IMR-90 (cell line): ENCODE measurements around the gene SOBP. TPM values are rescaled to one million over a fixed set of nuclear protein-coding genes. Genes with fewer than 3 reads are reported as not detected.

Source experiments
- ATAC-seq: fragments of 200-7000 bp; cut with Tn5 transposase; 2 replicates; pipeline ENCODE4 v1.9.1; 2020; ENCODE audit warnings: low read depth, mild to moderate bottlenecking, moderate library complexity
- BruUV-seq: library from RNA; stranded (reverse); fragments of 400-500 nt; replicated peaks from 2 replicates; lab custom pipeline; 2021; lab: Mats Ljungman, UMichigan
- CTCF ChIA-PET: fragments of 300-600 bp; formaldehyde crosslinking; extraction: SDS; loops from one replicate; lab custom pipeline; 2021; ENCODE audit warnings: antibody characterized with exemption; lab: Yijun Ruan, JAX
- POLR2A ChIA-PET: fragments of 300-600 bp; sonication (Branson Sonifier 250); formaldehyde crosslinking; loops from one replicate; lab custom pipeline; 2022; ENCODE audit warnings: antibody characterized with exemption; ENCODE audit not compliant: unreplicated experiment; lab: Charles Lee
- DNase-seq: peaks from one replicate; pipeline ENCODE4 v3.0.0; 2013
- H2AFZ ChIP-seq: replicated peaks from 2 replicates; pipeline ENCODE3; 2013; ENCODE audit warnings: low read length, mild to moderate bottlenecking; ENCODE audit not compliant: poor library complexity
- H2AK5ac ChIP-seq: 2 replicates; pipeline ENCODE4 v1.6.1; 2013; ENCODE audit warnings: low read depth, low read length, inconsistent platforms
- H2AK9ac ChIP-seq: replicated peaks from 2 replicates; pipeline ENCODE3; 2013; ENCODE audit warnings: mild to moderate bottlenecking, low read depth, low read length, moderate library complexity; ENCODE audit not compliant: poor library complexity
- H2BK120ac ChIP-seq: 2 replicates; pipeline ENCODE4 v1.6.1; 2013; ENCODE audit warnings: low read depth, low read length, inconsistent platforms
- H2BK15ac ChIP-seq: 3 replicates; pipeline ENCODE4 v1.6.1; 2013; ENCODE audit warnings: low read depth, low read length, inconsistent platforms
- H2BK20ac ChIP-seq: 2 replicates; pipeline ENCODE4 v1.6.1; 2013; ENCODE audit warnings: low read depth, mild to moderate bottlenecking, inconsistent platforms, low read length, moderate library complexity
- H2BK5ac ChIP-seq: 2 replicates; pipeline ENCODE4 v1.6.1; 2013; ENCODE audit warnings: mild to moderate bottlenecking, low read depth, low read length, inconsistent platforms; ENCODE audit not compliant: poor library complexity, severe bottlenecking
- H3K14ac ChIP-seq: replicated peaks from 2 replicates; pipeline ENCODE4 v1.6.1; 2013; ENCODE audit warnings: low read depth, low read length, inconsistent platforms
- H3K18ac ChIP-seq: 2 replicates; pipeline ENCODE4 v1.6.1; 2013; ENCODE audit warnings: low read depth, low read length, control low read depth
- H3K23ac ChIP-seq: 2 replicates; pipeline ENCODE4 v1.6.1; 2013; ENCODE audit warnings: low read depth, low read length, inconsistent platforms
- H3K27ac ChIP-seq: 2 replicates; pipeline ENCODE4 v1.5.1; 2013; ENCODE audit warnings: mild to moderate bottlenecking, control low read depth, low read length; ENCODE audit not compliant: insufficient read depth
- H3K27me3 ChIP-seq: 2 replicates; pipeline ENCODE4 v1.6.1; 2013; ENCODE audit warnings: low read length; ENCODE audit not compliant: control insufficient read depth, insufficient read depth
- H3K36me3 ChIP-seq: 2 replicates; pipeline ENCODE4 v1.6.1; 2013; ENCODE audit warnings: low read length, mixed read lengths; ENCODE audit not compliant: control insufficient read depth, insufficient read depth
- H3K4ac ChIP-seq: 2 replicates; pipeline ENCODE4 v1.6.1; 2013; ENCODE audit warnings: low read depth, low read length, inconsistent platforms
- H3K4me1 ChIP-seq: 2 replicates; pipeline ENCODE4 v1.6.1; 2013; ENCODE audit warnings: low read length, mixed read lengths; ENCODE audit not compliant: control insufficient read depth, insufficient read depth
- H3K4me2 ChIP-seq: 2 replicates; pipeline ENCODE4 v1.6.1; 2013; ENCODE audit warnings: low read depth, mild to moderate bottlenecking, control low read depth, low read length, moderate library complexity
- H3K4me3 ChIP-seq: 2 replicates; pipeline ENCODE4 v1.5.1; 2013; ENCODE audit warnings: low read depth, mild to moderate bottlenecking, control low read depth, low read length, moderate library complexity; ENCODE audit not compliant: insufficient read depth
- H3K56ac ChIP-seq: 2 replicates; pipeline ENCODE4 v1.6.1; 2013; ENCODE audit warnings: low read length, inconsistent platforms; ENCODE audit not compliant: insufficient read depth; ENCODE audit errors: extremely low read depth
- H3K79me1 ChIP-seq, 2 experiments: 2 replicates each; pipeline ENCODE4 v1.6.1; 2013; ENCODE audit warnings: low read length in 2 of 2, inconsistent platforms in 1 of 2, low read depth in 1 of 2
- H3K9ac ChIP-seq: 2 replicates; pipeline ENCODE4 v1.6.1; 2013; ENCODE audit warnings: low read depth, low read length, control low read depth
- H3K9me1 ChIP-seq: 2 replicates; pipeline ENCODE4 v1.6.1; 2013; ENCODE audit warnings: low read length, inconsistent platforms; ENCODE audit not compliant: insufficient read depth
- H3K9me3 ChIP-seq: 2 replicates; pipeline ENCODE4 v1.6.1; 2013; ENCODE audit warnings: low read length; ENCODE audit not compliant: control insufficient read depth, insufficient read depth
- H4K20me1 ChIP-seq: 2 replicates; pipeline ENCODE4 v1.6.1; 2013; ENCODE audit warnings: low read length, inconsistent platforms; ENCODE audit not compliant: insufficient read depth
- H4K5ac ChIP-seq: 2 replicates; pipeline ENCODE4 v1.6.1; 2013; ENCODE audit warnings: mild to moderate bottlenecking, low read depth, low read length, control low read depth
- H4K8ac ChIP-seq, 2 experiments: 2 replicates each; pipeline ENCODE4 v1.6.1; 2013; ENCODE audit warnings: low read depth in 2 of 2, low read length in 2 of 2, control low read depth in 1 of 2, inconsistent platforms in 1 of 2
- H4K91ac ChIP-seq: 2 replicates; pipeline ENCODE4 v1.6.1; 2013; ENCODE audit warnings: low read depth, low read length, inconsistent platforms; ENCODE audit not compliant: insufficient read depth
- BHLHE40 ChIP-seq: fragments of 150-350 bp; IDR thresholded peaks from 2 replicates; pipeline ENCODE4 v1.6.1; 2016; ENCODE audit warnings: mild to moderate bottlenecking, low read depth, low read length
- MAFK ChIP-seq: IDR thresholded peaks from 2 replicates; pipeline ENCODE4 v1.6.1; 2012; ENCODE audit warnings: low read depth, low read length, improper control_type of control experiment
- RCOR1 ChIP-seq: IDR thresholded peaks from 2 replicates; pipeline ENCODE4 v1.6.1; 2012; ENCODE audit warnings: mild to moderate bottlenecking, low read length, improper control_type of control experiment; ENCODE audit not compliant: insufficient replicate concordance
- WGBS, 2 experiments: methylation state at CpG; one replicate each; pipeline versions ENCODE4 v1.1.5 to v1.1.7; 2013; ENCODE audit warnings: missing lambda C conversion rate in 2 of 2; ENCODE audit not compliant: insufficient read length in 1 of 2; ENCODE audit errors: extremely low coverage in 2 of 2; 5-methylcytosine and 5-hydroxymethylcytosine counted together
- dilution Hi-C: fragments of 300-500 bp; cut with HindIII; formaldehyde crosslinking; loops from one replicate; pipeline ENCODE4 v1.14.3; 2018; ENCODE audit warnings: low sequenced_read_pairs; ENCODE audit not compliant: unreplicated experiment
- in situ Hi-C: fragments of 300-500 bp; cut with MboI; formaldehyde crosslinking; loops from 3 replicates; pipeline ENCODE4 v1.14.3; 2019; ENCODE audit warnings: low sequenced_read_pairs, inconsistent platforms, mixed read lengths
- intact Hi-C: fragments of 100-400 bp; cut with micrococcal nuclease; formaldehyde crosslinking; loops from 2 replicates; pipeline ENCODE4 v1.10.0; 2022
- polyA plus RNA-seq, 3 experiments: library from polyadenylated mRNA; depleted of rRNA; stranded (reverse); fragments of >200 nt; gene quantifications; 2 replicates each; pipeline ENCODE4 v1.2.3, GENCODE V29; 2012; ENCODE audit warnings: low replicate concordance in 1 of 3
- total RNA-seq: library from RNA; depleted of rRNA; stranded (reverse); fragments of >200 nt; gene quantifications from 2 replicates; pipeline ENCODE4 v1.2.3, GENCODE V29; 2012
- TF ChIP-seq, protein P1 (sequence below): fragments of 150-350 bp; IDR thresholded peaks from 2 replicates; pipeline ENCODE4 v1.6.1; 2017; ENCODE audit warnings: mild to moderate bottlenecking, antibody characterized with exemption, low read length, low read depth

SOBP gene
- total and polyA plus RNA-seq, 2 of the 4 experiments (the other 2 are of a cell fraction) = 0.60 to 0.72 TPM

DNA sequence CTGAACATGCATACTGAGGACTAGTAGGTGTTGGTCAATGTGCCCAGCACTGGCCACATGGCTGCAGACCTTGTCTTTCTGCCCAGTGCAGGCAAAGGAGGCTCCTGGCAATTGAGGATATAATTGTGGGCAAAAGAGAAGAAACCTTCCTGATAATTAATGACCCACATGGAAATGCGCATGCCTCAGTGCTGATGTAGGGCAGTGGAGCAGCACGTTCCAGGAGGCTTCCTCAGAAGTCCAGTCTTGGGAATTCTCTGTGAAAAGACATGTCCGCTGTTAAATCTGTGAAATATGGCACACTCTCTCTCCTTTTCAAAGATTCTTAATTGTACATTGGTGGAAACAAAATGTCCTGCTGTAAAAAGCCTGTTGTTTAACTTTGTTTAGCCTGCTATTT lies 34.7 kb downstream of the SOBP start:
- ATAC-seq (no peak), DNase-seq (no peak)
- Histone ChIP-seq H3K9ac (no peak overlapping the region), H3K4ac (no peak overlapping the region), H3K4me1 (no peaks in the 10 kb centered on the region), H3K14ac (no peak overlapping the region), H2BK120ac (no peak overlapping the region), H2BK5ac (no peak overlapping the region), H2BK20ac (no peak overlapping the region), H4K20me1 (no peaks in the 10 kb centered on the region), H3K4me2 (no peak overlapping the region), H3K27ac (no peak overlapping the region), H3K36me3 (no peaks in the 10 kb centered on the region), H3K9me1 (0 out of 2 replicates have a peak, but pooled peaks cover 3% of the 10 kb centered on the region), H3K56ac (no peak overlapping the region), H3K79me1 (no peaks in the 10 kb centered on the region), H2AK5ac (no peak overlapping the region), H2BK15ac (no peak overlapping the region), H4K91ac (no peak overlapping the region), H3K4me3 (no peak overlapping the region), H4K8ac (no peak overlapping the region), H3K23ac (no peak overlapping the region), H3K9me3 (no peaks in the 10 kb centered on the region), H2AK9ac (no peak overlapping the region), H4K5ac (no peak overlapping the region), H3K18ac (no peak overlapping the region), H3K27me3 (no peaks in the 10 kb centered on the region), H2AFZ (no peak overlapping the region)
- WGBS, 2 experiments = no CpG with 5 or more reads among the region's 3 CpGs
- CTCF ChIA-PET = no interaction called here
- dilution Hi-C loops = no loop called here
- POLR2A ChIA-PET = no interaction called here
- BruUV-seq = no TSS peak
- in situ Hi-C loops = no loop called here
- TF ChIP-seq RCOR1 = no peak
- no peak for TF ChIP-seq BHLHE40
- TF ChIP-seq MAFK = no peak
- TF ChIP-seq, protein P1, sequence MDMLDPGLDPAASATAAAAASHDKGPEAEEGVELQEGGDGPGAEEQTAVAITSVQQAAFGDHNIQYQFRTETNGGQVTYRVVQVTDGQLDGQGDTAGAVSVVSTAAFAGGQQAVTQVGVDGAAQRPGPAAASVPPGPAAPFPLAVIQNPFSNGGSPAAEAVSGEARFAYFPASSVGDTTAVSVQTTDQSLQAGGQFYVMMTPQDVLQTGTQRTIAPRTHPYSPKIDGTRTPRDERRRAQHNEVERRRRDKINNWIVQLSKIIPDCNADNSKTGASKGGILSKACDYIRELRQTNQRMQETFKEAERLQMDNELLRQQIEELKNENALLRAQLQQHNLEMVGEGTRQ = no peak
- intact Hi-C loops = no loop called here
